ENCODE measurements around the gene EYA2.

EYA2 gene

GRCh38 chr20:46857061-46857831 lies 37.4 kb upstream of the EYA2 start:
- no peak for TF ChIP-seq CTCF (conservative IDR thresholded peaks at IDR 0.05; ENCODE audit: low read depth, low read length)
- Histone ChIP-seq H3K36me3 (ENCODE audit: insufficient read depth) (no peaks in the 10 kb centered on the region), H3K9ac (no peak overlapping the region), H3K4me1 (ENCODE audit: low read depth, poor library complexity, severe bottlenecking) (no peaks in the 10 kb centered on the region), H3K4me2 (no peak overlapping the region), H2AFZ (ENCODE audit: low read depth) (no peak overlapping the region), H4K20me1 (ENCODE audit: insufficient read depth) (no peaks in the 10 kb centered on the region), H3K79me2 (ENCODE audit: insufficient read depth, low read depth) (no peaks in the 10 kb centered on the region), H3K27me3 (ENCODE audit: insufficient read depth, low read depth) (no peaks in the 10 kb centered on the region), H3K27ac (no peak overlapping the region), H3K4me3 (IDR thresholded peaks at IDR 0.05; ENCODE audit: insufficient read depth, low read depth, low read length) (no peak overlapping the region)

GRCh38 chr20:46865824-46866223 lies 28.8 kb upstream of the EYA2 start:
- Histone ChIP-seq H3K4me2 (no peak overlapping the region), H3K27me3 (ENCODE audit: insufficient read depth, low read depth) (no peaks in the 10 kb centered on the region), H3K36me3 (ENCODE audit: insufficient read depth) (no peaks in the 10 kb centered on the region), H2AFZ (ENCODE audit: low read depth) (no peak overlapping the region), H3K9ac (no peak overlapping the region), H3K4me1 (ENCODE audit: low read depth, poor library complexity, severe bottlenecking) (no peaks in the 10 kb centered on the region), H3K79me2 (ENCODE audit: insufficient read depth, low read depth) (no peaks in the 10 kb centered on the region), H4K20me1 (ENCODE audit: insufficient read depth) (no peaks in the 10 kb centered on the region), H3K27ac (no peak overlapping the region), H3K4me3 (IDR thresholded peaks at IDR 0.05; ENCODE audit: insufficient read depth, low read depth, low read length) (no peak overlapping the region)
- no peak for TF ChIP-seq CTCF (conservative IDR thresholded peaks at IDR 0.05; ENCODE audit: low read depth, low read length)

GRCh38 chr20:46870041-46870440 lies 24.6 kb upstream of the EYA2 start:
- Histone ChIP-seq H3K36me3 (ENCODE audit: insufficient read depth) (no peaks in the 10 kb centered on the region), H3K79me2 (ENCODE audit: insufficient read depth, low read depth) (no peaks in the 10 kb centered on the region), H3K4me1 (ENCODE audit: low read depth, poor library complexity, severe bottlenecking) (peaks cover 6% of the 10 kb centered on the region), H3K27me3 (ENCODE audit: insufficient read depth, low read depth) (no peaks in the 10 kb centered on the region), H3K9ac (no peak overlapping the region), H4K20me1 (ENCODE audit: insufficient read depth) (no peaks in the 10 kb centered on the region), H3K4me2 (no peak overlapping the region), H3K4me3 (IDR thresholded peaks at IDR 0.05; ENCODE audit: insufficient read depth, low read depth, low read length) (no peak overlapping the region), H3K27ac (no peak overlapping the region), H2AFZ (ENCODE audit: low read depth) (no peak overlapping the region)
- no peak for TF ChIP-seq CTCF (conservative IDR thresholded peaks at IDR 0.05; ENCODE audit: low read depth, low read length)

GRCh38 chr20:46872328-46873211 lies 22.1 kb upstream of the EYA2 start:
- Histone ChIP-seq H3K9ac (no peak overlapping the region), H3K4me2 (no peak overlapping the region; the same call in 1 of the 2 replicates), H3K79me2 (ENCODE audit: insufficient read depth, low read depth) (no peaks in the 10 kb centered on the region), H2AFZ (ENCODE audit: low read depth) (peak overlapping the region; percentile 25; the same call in 1 of the 2 replicates), H3K4me1 (ENCODE audit: low read depth, poor library complexity, severe bottlenecking) (peaks cover 6% of the 10 kb centered on the region), H3K4me3 (IDR thresholded peaks at IDR 0.05; ENCODE audit: insufficient read depth, low read depth, low read length) (no peak overlapping the region), H3K36me3 (ENCODE audit: insufficient read depth) (no peaks in the 10 kb centered on the region), H3K27ac (no peak overlapping the region), H4K20me1 (ENCODE audit: insufficient read depth) (no peaks in the 10 kb centered on the region), H3K27me3 (ENCODE audit: insufficient read depth, low read depth) (no peaks in the 10 kb centered on the region)
- no peak for TF ChIP-seq CTCF (conservative IDR thresholded peaks at IDR 0.05; ENCODE audit: low read depth, low read length)

Measured in KMS-11 (cell line).